Measurements from ENCODE around the gene ZNF10. TPM values are rescaled to one million over a fixed set of nuclear protein-coding genes. Genes with fewer than 3 reads are reported as not detected.
A peak's percentile ranks its signal among the peaks of the same experiment; 100 is the strongest.

The ZNF10 gene
- total RNA-seq, 1 donor from 2014 or later = 6.3 TPM

DNA sequence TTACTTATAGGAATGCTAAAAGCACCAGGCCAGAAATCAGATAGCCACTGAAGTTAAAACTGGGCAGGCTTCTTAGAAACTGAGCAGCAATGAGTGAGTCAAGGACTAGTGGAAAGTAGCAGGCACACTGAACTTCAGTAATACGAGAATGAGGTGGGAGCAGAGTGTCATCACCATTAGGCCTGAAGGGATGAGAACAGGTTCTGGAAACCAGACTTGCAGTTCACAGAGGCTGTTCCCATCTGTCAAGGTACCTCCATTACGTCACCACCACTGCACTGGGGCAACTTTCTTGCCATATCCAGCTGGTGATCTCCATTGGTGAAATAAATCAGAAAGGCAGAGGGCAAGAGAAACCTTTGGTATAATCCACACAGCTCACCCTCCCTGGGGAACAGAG is 15.6 kb downstream of the ZNF10 start:
- H3K9me3 Mint-ChIP-seq = peaks cover 70% of the 10 kb centered on the region
- DNase-seq (ENCODE audit: low spot score) = no peak
- H3K4me3 Mint-ChIP-seq (ENCODE audit: low read depth) = no peak overlapping the region
- no peaks in the 10 kb centered on the region for H3K27me3 Mint-ChIP-seq (ENCODE audit: low read depth)
- intact Hi-C loops (cut with micrococcal nuclease) = no loop called here
- no peak overlapping the region for H3K27ac Mint-ChIP-seq
- no peaks in the 10 kb centered on the region for H3K4me1 Mint-ChIP-seq (ENCODE audit: low read depth)
- peaks cover 72% of the 10 kb centered on the region for H3K36me3 Mint-ChIP-seq (ENCODE audit: low read depth)

- H3K27ac Mint-ChIP-seq = no peak overlapping the region
- H3K4me1 Mint-ChIP-seq (ENCODE audit: low read depth) = no peaks in the 10 kb centered on the region
- no peaks in the 10 kb centered on the region for H3K27me3 Mint-ChIP-seq (ENCODE audit: low read depth)
- no peak for DNase-seq (ENCODE audit: low spot score)
- H3K4me3 Mint-ChIP-seq (ENCODE audit: low read depth) = no peak overlapping the region
- H3K36me3 Mint-ChIP-seq (ENCODE audit: low read depth) = peaks cover 61% of the 10 kb centered on the region
- intact Hi-C loops (cut with micrococcal nuclease) = no loop called here
- H3K9me3 Mint-ChIP-seq = peaks cover 91% of the 10 kb centered on the region
Observed at GRCh38 chr12:133156125-133156690, 25.8 kb downstream of the ZNF10 start.

DNA sequence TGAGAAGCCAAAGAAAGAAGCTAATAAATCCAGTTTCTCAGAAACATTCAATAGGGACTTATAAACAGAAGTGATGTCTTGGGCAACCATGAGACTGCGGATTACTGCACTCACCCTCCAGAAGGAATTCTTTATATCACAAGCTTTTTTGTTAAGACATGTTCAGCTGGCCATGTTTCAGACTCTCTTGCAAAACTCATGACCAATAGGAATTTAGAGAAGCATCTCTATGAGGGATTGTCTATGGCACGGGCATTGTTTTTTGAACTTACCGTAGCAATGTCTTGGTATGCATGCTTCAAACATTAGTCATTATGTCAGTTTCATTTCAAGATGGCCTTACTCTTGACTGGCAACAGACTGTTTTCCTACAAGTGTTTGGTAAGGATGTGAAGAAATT is 35.3 kb downstream of the ZNF10 start:
- intact Hi-C loops (cut with micrococcal nuclease) = no loop called here
- H3K4me3 Mint-ChIP-seq (ENCODE audit: low read depth) = no peak overlapping the region
- no peak for DNase-seq (ENCODE audit: low spot score)
- peaks cover 69% of the 10 kb centered on the region for H3K9me3 Mint-ChIP-seq
- no peak overlapping the region for H3K27ac Mint-ChIP-seq
- no peaks in the 10 kb centered on the region for H3K36me3 Mint-ChIP-seq (ENCODE audit: low read depth)
- no peaks in the 10 kb centered on the region for H3K4me1 Mint-ChIP-seq (ENCODE audit: low read depth)
- no peaks in the 10 kb centered on the region for H3K27me3 Mint-ChIP-seq (ENCODE audit: low read depth)

GRCh38 chr12:133172491-133172890 is 42.1 kb downstream of the ZNF10 start:
- Mint-ChIP-seq H3K36me3 (ENCODE audit: low read depth) (peaks cover 3% of the 10 kb centered on the region), H3K27ac (no peak overlapping the region), H3K27me3 (ENCODE audit: low read depth) (no peaks in the 10 kb centered on the region), H3K4me3 (ENCODE audit: low read depth) (no peak overlapping the region), H3K4me1 (ENCODE audit: low read depth) (no peaks in the 10 kb centered on the region), H3K9me3 (peaks cover 72% of the 10 kb centered on the region)
- DNase-seq (ENCODE audit: low spot score) = no peak
- intact Hi-C loops (cut with micrococcal nuclease) = no loop called here

- Mint-ChIP-seq H3K27me3 (ENCODE audit: low read depth) (no peaks in the 10 kb centered on the region), H3K4me1 (ENCODE audit: low read depth) (no peaks in the 10 kb centered on the region), H3K36me3 (ENCODE audit: low read depth) (peaks cover 3% of the 10 kb centered on the region), H3K4me3 (ENCODE audit: low read depth) (no peak overlapping the region), H3K27ac (no peak overlapping the region), H3K9me3 (peaks cover 67% of the 10 kb centered on the region)
- intact Hi-C loops (cut with micrococcal nuclease) = no loop called here
- no peak for DNase-seq (ENCODE audit: low spot score)
Observed at GRCh38 chr12:133174901-133175300, 44.5 kb downstream of the ZNF10 start.

DNA sequence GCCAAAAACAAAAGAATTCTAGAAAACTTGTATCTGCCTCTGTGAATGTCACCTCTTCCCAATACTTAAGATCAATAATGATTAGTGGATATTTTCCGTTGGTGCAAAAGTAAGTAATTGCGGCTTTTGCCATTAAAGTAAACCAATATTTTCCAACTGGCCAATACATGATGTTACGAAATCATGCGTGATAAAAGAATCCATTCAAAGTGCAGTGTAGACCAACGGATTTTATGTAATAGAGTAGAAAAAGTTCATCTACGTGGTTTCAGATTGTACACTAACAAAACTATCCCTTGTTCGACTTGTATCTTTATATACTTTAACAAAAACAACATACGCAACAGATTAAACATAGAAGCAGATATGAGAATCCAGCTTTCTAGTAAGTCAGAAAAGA is 50.2 kb downstream of the ZNF10 start:
- Mint-ChIP-seq H3K4me1 (ENCODE audit: low read depth) (peaks cover 1% of the 10 kb centered on the region), H3K27ac (no peak overlapping the region), H3K9me3 (peaks cover 74% of the 10 kb centered on the region), H3K36me3 (ENCODE audit: low read depth) (peaks cover 51% of the 10 kb centered on the region), H3K27me3 (ENCODE audit: low read depth) (no peaks in the 10 kb centered on the region), H3K4me3 (ENCODE audit: low read depth) (peak overlapping the region; percentile 19)
- intact Hi-C loops (cut with micrococcal nuclease) = loop anchor here (1.0 kb wide), 5 partner anchors 50 to 293 kb away; partner anchors contain the start of genes CHFR, ZNF10, ZNF140 and ZNF26
- DNase-seq (ENCODE audit: low spot score) = no peak

GRCh38 chr12:133181238-133181959 is 51.0 kb downstream of the ZNF10 start, which contains the start of gene ZNF268:
Gene ZNF268, plus strand, starts transcription at chr12:133181495. Its CDS starts 503 bp downstream, at chr12:133181998.
- DNase-seq (ENCODE audit: low spot score) = peak; percentile 88
- H3K27me3 Mint-ChIP-seq (ENCODE audit: low read depth) = no peaks in the 10 kb centered on the region
- peaks cover 1% of the 10 kb centered on the region for H3K4me1 Mint-ChIP-seq (ENCODE audit: low read depth)
- peaks cover 71% of the 10 kb centered on the region for H3K9me3 Mint-ChIP-seq
- intact Hi-C loops (cut with micrococcal nuclease) = loop anchor here (1.0 kb wide), 5 partner anchors 51 to 294 kb away; partner anchors contain the start of genes CHFR, ZNF10, ZNF140 and ZNF26
- H3K27ac Mint-ChIP-seq = peak within 1 kb of the TSS; percentile 95
- peak within 1 kb of the TSS; percentile 99 for H3K4me3 Mint-ChIP-seq (ENCODE audit: low read depth)
- peaks cover 58% of the 10 kb centered on the region for H3K36me3 Mint-ChIP-seq (ENCODE audit: low read depth)

DNA sequence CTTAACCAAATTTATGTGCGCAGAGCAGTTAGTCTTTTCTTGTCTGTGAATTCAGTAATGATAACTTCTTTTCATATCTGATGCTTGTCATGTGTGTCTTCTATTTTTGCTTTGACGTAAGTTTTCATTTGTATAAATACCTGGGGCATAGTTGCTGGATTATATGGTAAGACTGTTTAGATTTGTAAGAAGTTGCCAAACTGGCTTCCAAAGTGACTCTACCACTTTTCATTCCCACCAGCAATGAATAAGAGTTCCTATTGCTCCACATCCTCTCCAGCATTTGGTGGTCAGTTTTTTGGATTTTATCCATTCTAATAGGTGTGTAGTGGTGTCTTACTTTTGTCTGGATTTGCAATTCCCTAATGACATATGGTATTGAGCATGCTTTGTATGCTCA is 59.7 kb downstream of the ZNF10 start:
- peaks cover 91% of the 10 kb centered on the region for H3K9me3 Mint-ChIP-seq
- DNase-seq (ENCODE audit: low spot score) = no peak
- intact Hi-C loops (cut with micrococcal nuclease) = no loop called here
- no peaks in the 10 kb centered on the region for H3K27me3 Mint-ChIP-seq (ENCODE audit: low read depth)
- H3K27ac Mint-ChIP-seq = no peak overlapping the region
- no peak overlapping the region for H3K4me3 Mint-ChIP-seq (ENCODE audit: low read depth)
- H3K36me3 Mint-ChIP-seq (ENCODE audit: low read depth) = peaks cover 100% of the 10 kb centered on the region
- no peaks in the 10 kb centered on the region for H3K4me1 Mint-ChIP-seq (ENCODE audit: low read depth)

- H3K36me3 Mint-ChIP-seq (ENCODE audit: low read depth) = peaks cover 89% of the 10 kb centered on the region
- no peak for DNase-seq (ENCODE audit: low spot score)
- no peak overlapping the region for H3K27ac Mint-ChIP-seq
- peaks cover 73% of the 10 kb centered on the region for H3K9me3 Mint-ChIP-seq
- no peaks in the 10 kb centered on the region for H3K27me3 Mint-ChIP-seq (ENCODE audit: low read depth)
- H3K4me3 Mint-ChIP-seq (ENCODE audit: low read depth) = no peak overlapping the region
- intact Hi-C loops (cut with micrococcal nuclease) = no loop called here
- no peaks in the 10 kb centered on the region for H3K4me1 Mint-ChIP-seq (ENCODE audit: low read depth)
Observed at GRCh38 chr12:133192847-133193246, 62.4 kb downstream of the ZNF10 start.

- Mint-ChIP-seq H3K27ac (no peak overlapping the region), H3K36me3 (ENCODE audit: low read depth) (peaks cover 70% of the 10 kb centered on the region), H3K27me3 (ENCODE audit: low read depth) (no peaks in the 10 kb centered on the region), H3K4me3 (ENCODE audit: low read depth) (no peak overlapping the region), H3K4me1 (ENCODE audit: low read depth) (no peaks in the 10 kb centered on the region), H3K9me3 (peaks cover 70% of the 10 kb centered on the region)
- intact Hi-C loops (cut with micrococcal nuclease) = no loop called here
- DNase-seq (ENCODE audit: low spot score) = no peak
Observed at GRCh38 chr12:133201888-133202287, 71.5 kb downstream of the ZNF10 start.

DNA sequence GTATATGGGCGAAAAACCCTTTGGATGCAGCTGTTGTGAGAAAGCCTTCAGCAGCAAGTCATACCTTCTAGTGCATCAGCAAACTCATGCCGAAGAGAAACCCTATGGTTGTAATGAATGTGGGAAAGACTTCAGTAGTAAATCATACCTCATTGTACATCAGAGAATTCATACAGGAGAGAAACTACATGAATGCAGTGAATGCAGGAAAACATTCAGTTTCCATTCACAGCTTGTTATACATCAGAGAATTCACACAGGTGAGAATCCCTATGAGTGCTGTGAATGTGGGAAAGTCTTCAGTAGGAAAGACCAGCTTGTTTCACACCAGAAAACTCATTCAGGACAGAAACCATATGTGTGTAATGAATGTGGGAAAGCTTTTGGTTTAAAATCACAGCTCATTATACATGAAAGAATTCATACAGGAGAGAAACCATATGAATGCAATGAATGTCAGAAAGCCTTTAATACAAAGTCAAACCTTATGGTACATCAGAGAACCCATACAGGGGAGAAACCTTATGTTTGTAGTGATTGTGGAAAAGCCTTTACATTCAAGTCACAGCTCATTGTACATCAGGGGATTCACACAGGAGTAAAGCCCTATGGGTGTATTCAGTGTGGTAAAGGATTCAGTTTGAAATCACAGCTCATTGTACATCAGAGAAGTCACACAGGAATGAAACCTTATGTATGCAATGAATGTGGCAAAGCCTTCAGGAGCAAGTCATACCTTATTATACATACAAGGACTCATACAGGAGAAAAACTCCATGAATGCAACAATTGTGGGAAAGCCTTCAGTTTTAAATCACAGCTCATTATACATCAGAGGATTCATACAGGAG is 72.3 kb downstream of the ZNF10 start:
- peaks cover 66% of the 10 kb centered on the region for H3K36me3 Mint-ChIP-seq (ENCODE audit: low read depth)
- no peak overlapping the region for H3K4me3 Mint-ChIP-seq (ENCODE audit: low read depth)
- H3K9me3 Mint-ChIP-seq = peaks cover 76% of the 10 kb centered on the region
- DNase-seq (ENCODE audit: low spot score) = no peak
- no peaks in the 10 kb centered on the region for H3K4me1 Mint-ChIP-seq (ENCODE audit: low read depth)
- intact Hi-C loops (cut with micrococcal nuclease) = no loop called here
- no peak overlapping the region for H3K27ac Mint-ChIP-seq
- no peaks in the 10 kb centered on the region for H3K27me3 Mint-ChIP-seq (ENCODE audit: low read depth)

- Mint-ChIP-seq H3K4me3 (ENCODE audit: low read depth) (no peak overlapping the region), H3K27me3 (ENCODE audit: low read depth) (no peaks in the 10 kb centered on the region), H3K4me1 (ENCODE audit: low read depth) (no peaks in the 10 kb centered on the region), H3K27ac (no peak overlapping the region), H3K9me3 (peaks cover 81% of the 10 kb centered on the region), H3K36me3 (ENCODE audit: low read depth) (peaks cover 65% of the 10 kb centered on the region)
- intact Hi-C loops (cut with micrococcal nuclease) = no loop called here
- no peak for DNase-seq (ENCODE audit: low spot score)
Observed at GRCh38 chr12:133203344-133204263, 73.2 kb downstream of the ZNF10 start.
